ENCODE data around the gene BOC. TPM values are rescaled to one million over a fixed set of nuclear protein-coding genes. Genes with fewer than 3 reads are reported as not detected.

Gene BOC
- total RNA-seq, 4 donors from 2014 or later = 61.3 to 75.3 (median 68.0) TPM

- WGBS, 2 donors = 81% methylated on average over 2 of the region's 2 CpGs
- intact Hi-C loops (cut with DNase I; ENCODE audit: low total_unique reads) = no loop called here
- no peak for TF ChIP-seq POLR2A (IDR thresholded peaks at IDR 0.05)
- TF ChIP-seq CTCF (IDR thresholded peaks at IDR 0.05) = no peak
- no peak for DNase-seq (ENCODE audit: low spot score in 2 of 2)
- no peak overlapping the region for H3K4me3 ChIP-seq (ENCODE audit: low read depth, poor library complexity, severe bottlenecking)
Observed at GRCh38 chr3:113330742-113331141, 119.4 kb downstream of the BOC start.

GRCh38 chr3:113331187-113331586, 119.8 kb downstream of the BOC start:
- no peak overlapping the region for H3K4me3 ChIP-seq (ENCODE audit: low read depth, poor library complexity, severe bottlenecking)
- intact Hi-C loops (cut with DNase I; ENCODE audit: low total_unique reads) = no loop called here
- DNase-seq (ENCODE audit: low spot score in 2 of 2) = no peak
- no peak for TF ChIP-seq CTCF (IDR thresholded peaks at IDR 0.05)
- no peak for TF ChIP-seq POLR2A (IDR thresholded peaks at IDR 0.05)

Other genes starting within 250 kb of the BOC start
- 1 to 10 TPM in 3 of 4 donors, not detected in 1; 1.1 to 5.9 (median 1.8) TPM for gene CD200R1, start 236.5 kb upstream of the BOC start, total RNA-seq
- 10 to 100 TPM; 11.8 to 32.7 (median 19.8) TPM for gene GTPBP8, start 220.6 kb upstream of the BOC start, total RNA-seq
- gene CFAP44, start 229.9 kb downstream of the BOC start, total RNA-seq = 1 to 10 TPM; 2.2 to 5.7 (median 4.1) TPM